GM21619 (cell line): ENCODE results near the gene DGUOK.

ENCODE experiments used
- ATAC-seq: cut with Tn5 transposase; IDR thresholded peaks from one replicate; pipeline ENCODE4 v1.9.1; 2021; ENCODE audit not compliant: unreplicated experiment

Gene DGUOK

DNA sequence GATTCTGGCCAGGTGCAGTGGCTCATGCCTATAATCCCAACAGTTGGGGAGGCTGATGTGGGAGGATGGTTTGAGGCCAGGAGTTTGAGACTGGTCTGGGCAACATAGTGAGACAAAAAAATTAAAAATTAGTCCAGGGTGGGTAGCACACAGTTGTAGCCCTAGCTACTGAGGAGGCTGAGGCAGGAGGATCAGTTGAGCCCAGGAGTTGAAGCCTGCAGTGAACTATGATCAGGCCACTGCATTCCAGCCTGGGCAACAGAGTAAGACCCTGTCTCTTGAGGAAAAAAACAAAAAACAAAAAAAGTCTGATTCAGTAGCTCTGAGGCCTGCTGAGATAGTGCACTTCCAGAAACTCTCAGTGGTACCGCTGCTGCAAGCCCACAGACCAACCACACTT is 50.1 kb downstream of the DGUOK start:
- ATAC-seq = no peak

DNA sequence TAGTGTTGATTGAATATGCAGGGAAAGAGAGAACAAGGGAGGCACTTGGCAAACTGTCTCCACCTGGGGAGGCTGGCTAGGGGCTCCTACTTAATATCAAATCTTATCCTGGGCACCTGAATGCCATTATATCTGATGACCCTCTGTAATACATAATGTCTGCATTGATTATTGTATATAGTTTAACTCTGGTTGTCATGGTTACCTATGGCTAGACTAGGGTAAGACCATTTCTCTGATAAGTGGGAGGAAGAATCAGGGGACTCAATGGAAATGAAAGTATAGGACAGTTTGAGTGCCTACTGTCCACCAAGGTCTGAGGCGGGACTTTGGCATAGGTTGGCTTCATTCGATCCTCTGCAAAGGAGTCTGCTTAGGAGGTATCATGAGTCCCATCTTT is 50.8 kb downstream of the DGUOK start:
- ATAC-seq = no peak

DNA sequence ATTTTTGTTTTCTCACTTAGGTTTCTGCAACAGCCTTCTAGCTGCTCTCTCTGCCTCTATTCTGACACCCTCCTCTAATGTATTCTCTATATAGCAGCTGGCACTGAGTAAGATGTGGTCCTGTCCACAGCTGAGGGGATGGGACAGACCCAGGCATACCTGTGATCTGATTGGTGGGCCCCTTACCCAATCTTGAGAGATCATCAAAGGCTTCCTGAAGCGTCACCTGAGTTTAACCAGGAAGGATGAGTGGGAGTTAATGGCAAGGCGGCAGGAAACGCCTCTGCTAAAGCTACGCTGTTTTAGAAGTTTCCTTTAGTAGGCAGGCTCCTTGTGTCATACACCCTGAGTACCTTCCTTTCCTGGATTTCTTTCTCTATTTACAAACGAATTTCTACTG is 52.3 kb downstream of the DGUOK start:
- no peak for ATAC-seq

DNA sequence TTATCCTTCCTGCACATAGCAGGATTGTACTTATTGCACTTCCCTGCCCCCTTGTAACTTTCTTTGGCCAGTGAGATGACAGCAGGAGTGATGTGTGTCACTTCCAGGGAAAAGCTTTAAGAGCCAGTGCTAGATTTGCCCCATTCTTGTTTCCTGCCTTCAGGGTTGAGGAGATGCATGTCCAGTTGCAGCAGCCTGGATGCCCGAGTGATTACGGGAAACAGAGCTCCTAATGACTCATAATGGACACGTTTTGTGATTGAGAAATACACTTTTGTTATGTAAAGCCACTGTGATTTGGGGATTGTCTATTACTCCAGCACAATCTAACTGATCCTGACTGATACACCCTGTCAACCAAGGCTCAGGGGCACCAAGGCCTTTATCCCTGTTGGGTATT is 53.0 kb downstream of the DGUOK start:
- no peak for ATAC-seq

DNA sequence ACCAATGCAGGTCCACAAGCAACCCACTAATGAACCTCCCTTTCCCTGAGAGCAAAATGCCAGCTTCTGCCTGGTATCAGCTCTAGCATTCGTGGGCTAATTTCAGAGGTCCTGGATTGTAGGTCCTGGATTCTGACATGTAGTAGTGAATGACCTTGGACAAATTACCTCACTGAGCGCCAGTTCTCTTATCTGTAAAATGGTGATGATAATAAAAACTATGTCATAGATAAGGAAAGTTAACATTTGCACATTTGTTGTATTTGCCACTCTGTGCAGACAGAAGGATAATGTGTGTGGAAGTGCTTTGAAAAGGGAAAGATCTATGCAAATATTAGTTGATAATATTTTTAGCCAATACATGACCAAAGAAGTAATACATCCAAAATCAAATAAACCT is 53.9 kb downstream of the DGUOK start:
- no peak for ATAC-seq

DNA sequence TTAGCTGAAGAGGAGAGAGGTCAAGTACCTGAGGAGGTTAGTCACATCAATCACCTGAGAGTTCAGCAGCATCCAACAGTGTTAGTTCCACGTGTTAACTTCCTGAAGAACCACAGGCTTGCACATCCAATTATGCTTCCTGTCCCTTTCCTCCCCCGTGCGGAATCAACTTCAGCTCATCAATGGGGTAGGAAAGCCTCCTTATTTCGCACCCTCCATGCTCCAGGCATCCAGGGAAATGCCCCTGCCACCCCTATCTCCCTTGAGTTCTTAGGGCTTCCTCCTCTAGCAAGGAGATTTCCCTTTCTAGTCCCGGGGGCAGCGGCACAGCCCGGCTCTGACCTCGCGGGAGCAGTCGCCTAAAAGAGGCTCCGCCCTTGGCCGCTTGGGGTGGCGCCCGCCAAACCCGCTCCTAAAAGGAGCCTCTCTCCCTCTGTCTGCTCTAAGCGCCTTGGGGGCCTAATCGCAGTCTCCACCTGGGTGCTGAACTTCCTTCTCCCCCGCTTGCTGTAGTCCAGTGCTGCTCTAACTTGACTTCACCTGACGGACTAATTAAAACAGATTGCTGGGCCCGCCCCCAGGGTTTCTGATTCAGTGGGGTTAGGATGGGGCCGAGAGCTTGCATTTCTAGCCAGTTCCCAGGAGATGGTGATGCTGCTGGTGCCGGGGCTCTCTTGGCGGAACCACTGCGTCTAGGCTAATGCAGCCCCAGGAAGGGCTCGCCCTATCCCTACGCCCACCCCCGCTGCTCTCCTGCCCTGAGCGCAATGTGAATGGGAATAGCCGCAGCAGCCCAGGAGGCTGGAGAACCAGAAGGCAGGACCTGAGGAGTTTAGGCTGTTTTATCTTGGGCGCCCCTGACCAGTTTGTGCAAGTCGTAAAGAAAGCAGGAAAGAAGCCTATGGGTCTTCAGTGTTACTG is 54.7 kb downstream of the DGUOK start:
- ATAC-seq = no peak

DNA sequence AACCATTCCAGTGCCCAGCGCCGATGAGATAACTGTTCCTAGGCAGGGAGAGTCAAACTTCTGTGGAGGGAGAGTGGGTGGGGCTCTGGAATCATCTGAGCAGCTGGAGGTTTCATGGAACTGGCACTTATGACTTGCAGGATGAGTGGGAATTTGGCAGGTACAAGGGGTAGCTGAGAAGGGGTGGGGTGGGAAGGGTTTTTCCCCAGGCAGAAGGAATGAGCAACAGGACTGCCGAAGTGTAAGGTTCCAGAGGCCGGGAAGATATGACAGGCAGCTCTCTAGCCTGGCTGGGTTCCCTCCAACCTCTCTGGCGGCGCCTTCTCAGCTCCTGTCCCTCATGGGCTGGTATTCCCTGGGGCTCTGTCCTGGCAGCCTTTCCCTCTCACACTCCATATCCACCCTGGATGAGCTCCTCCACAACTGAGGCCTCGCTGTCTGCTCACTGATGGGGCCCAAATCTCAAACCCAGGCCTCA is 55.5 kb downstream of the DGUOK start:
- no peak for ATAC-seq

DNA sequence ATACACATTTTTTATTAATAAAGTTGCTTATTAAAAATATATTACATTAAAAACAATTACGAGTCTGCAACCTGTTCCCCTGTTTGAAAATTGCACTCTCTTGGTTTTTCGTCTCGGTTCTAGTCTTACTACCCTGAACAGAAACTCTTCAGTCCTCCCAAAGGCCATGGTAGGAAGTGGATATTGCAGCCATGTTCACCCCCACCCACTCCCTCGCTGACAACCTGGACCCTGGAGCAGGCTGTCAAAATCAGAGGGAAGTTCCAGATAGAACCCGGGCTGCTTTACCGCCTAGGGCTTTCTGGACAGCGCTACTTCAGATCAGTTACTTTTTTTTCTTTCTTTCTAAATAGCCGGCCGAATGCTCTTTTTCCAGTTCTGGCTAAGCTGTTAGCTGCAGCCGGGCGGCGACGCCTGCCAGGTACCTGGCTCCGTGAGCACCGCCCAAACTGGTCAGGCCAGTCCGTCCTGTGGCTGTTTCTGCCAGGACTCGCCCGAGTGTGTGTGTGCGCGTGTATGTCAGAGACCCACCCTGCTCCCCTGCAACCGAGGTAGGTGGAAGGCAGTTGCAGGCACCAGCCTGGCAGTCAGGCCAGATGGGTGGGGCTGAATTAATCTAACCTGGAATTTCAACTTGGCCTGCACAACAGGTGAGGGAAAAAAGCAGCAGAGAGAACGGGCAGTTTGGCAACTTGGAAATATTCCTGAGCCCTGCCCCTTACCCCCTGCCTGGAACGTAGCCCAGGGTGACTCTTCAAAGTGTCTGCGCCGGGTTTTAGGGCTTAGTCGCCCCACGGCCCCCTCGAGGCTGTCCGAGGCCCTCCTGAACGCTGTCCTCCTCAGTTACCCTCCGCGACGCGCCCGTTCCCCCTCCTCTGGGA is 56.9 kb downstream of the DGUOK start:
- ATAC-seq = no peak

DNA sequence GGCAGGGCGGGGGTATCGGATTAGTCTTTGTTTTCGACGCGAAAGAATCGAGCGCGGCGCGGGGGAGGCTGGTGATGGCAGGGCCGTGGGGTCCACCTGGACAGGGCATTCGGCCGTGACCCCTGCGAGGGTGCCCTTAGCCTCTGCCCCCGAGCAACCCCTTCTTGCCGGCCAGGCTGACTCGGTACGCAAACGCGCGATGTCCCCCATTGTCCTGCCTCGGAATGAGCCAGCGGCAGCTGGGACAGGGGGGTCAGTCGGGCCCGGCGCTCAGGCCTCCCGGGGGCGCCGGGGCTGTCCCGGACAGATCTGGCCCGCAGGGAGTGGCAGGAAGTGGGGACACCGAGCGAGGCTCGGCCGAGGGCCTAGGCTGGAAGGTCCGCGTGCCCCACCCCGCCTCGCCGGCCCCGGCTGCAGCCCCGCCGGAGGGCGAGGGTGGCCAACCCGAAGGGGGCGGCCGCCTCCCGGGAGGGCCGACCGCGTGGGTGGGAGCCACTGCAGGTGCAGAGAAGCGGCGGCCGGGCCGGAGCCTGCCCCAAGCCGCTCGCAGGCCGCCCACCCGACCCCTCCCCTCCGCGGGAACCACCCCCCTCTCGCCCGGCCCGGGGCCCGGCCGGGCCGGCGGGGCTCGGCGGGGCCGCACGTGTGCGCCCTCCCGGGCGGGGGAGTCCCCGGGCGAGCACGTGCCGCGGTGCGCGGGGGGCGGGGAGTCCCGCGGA is 57.7 kb downstream of the DGUOK start, which contains the start of gene TET3:
TET3 (plus strand) TSS at position 708 of the 719 bp plus-strand sequence. CDS start 1,494 bp downstream, outside the sequence.
- ATAC-seq = no peak

DNA sequence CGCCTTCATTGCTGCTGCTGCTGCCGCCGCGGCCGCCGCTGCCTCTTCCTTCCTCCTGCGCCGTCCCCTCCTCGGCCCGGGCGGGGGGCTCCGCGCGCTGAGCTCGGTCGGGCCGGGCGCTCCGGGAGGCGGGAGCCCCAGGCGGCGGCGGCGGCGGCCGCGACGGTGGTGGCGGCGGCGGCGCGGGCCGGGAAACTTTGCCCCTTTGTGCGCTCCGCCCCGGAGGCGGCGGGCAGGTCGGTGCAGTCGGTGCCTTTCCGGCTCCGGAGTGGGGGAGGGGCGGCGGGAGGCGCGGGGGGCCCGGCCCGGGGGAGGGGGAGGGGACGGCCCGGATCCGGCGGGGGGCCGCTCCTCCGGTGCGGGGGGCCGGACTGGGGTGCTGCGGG is 58.2 kb downstream of the DGUOK start:
- no peak for ATAC-seq

DNA sequence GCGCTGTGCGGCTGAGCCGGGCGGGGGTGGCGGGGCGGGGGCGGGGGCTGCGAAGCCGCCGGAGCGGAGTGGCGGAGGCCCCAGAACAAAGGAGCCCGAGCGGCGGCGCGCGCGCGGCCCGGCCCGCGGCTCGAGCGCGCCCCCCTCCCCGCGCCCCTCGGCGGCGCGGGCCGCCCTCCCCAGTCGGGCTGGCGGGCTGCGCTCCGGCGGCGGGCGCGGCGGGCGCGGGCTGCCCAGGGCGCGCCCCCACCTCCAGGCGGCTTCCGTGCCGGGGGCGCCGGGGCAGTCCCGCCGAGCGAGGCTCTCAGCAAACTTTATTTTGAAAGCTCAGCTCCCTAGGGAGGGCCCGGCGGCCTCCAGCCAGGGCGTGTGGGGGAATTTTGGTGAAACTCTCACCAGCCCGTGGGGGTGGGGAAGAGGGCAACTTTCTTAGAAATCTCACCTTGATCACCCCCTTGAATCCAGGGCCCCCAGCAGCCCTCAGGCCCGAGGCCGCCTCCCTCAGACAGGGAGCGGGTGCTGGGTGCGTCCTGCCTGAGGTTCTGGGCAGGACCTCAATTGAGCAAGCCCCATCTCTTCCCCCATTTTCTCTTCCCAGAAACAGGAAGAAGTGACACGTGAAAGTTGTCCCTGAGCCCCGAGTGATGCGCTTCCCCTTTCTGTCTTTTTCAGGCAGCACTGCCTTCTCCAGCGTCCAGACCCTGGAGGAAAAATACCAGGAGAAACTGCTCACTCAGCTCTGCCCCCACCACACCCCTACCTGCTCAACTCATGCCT is 58.8 kb downstream of the DGUOK start:
- ATAC-seq = peak; percentile 39

DNA sequence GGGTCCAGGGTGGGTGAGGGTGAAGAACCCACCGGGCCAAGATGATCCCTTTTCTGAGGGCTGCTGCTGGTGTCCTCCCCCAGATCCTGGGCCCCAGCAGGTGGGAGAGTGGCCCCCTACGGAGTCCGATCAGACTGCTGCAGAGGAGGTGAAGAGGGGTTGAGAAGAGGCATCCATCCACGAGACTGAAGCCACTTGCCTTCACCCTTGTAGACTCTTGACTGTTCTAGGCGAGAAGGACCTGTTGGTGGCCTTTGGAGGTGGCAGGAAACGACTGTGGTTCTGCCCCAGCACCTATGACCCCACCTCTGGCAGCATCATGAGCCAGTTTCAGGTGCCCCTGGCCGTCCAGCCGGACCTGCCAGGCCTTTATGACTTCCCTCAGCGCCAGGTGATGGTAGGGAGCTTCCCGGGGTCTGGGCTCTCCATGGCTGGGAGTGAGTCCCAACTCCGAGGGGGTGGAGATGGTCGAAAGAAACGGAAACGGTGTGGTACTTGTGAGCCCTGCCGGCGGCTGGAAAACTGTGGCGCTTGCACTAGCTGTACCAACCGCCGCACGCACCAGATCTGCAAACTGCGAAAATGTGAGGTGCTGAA is 59.5 kb downstream of the DGUOK start:
- no peak for ATAC-seq

DNA sequence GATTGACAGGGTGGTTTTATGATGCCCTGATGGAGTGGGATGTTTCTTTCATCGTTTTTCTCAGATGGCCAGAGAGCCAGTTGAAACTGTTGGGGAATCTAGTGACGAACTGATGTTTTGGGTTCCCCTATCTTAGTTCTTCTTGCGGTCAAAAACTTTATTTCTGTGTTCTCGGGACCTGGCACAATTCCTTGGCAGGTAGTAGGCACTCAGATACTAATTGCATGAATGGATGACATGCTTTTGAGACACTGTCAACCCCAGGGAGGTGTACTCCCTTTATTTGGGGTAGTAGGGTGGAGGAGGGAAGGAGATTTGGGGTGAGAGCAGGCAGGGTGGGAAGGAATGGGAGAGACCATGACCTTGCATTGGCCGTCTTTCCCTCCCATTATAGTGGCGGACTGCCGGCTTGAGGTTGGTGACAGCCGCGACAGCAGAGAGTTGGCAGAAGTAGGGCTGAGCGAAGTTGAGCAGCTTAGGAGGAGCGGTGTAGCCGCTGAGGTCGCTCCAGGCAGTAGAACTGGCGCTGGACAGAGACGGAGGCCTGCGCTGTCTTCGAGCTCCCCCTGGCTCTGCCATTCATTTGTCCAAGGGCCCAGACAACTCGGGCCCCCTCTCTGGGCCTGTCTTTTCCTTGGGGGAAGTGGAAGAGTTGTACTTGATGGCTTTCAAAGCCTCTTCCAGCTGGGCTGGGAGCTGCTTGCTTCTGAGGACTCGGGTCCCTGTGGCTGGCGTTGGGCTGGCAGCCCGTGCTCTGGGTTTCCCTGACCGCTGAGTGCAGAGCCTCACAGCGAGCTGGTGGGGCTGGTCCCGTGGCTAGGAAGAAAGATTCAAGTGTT is 60.6 kb downstream of the DGUOK start:
- ATAC-seq = no peak

DNA sequence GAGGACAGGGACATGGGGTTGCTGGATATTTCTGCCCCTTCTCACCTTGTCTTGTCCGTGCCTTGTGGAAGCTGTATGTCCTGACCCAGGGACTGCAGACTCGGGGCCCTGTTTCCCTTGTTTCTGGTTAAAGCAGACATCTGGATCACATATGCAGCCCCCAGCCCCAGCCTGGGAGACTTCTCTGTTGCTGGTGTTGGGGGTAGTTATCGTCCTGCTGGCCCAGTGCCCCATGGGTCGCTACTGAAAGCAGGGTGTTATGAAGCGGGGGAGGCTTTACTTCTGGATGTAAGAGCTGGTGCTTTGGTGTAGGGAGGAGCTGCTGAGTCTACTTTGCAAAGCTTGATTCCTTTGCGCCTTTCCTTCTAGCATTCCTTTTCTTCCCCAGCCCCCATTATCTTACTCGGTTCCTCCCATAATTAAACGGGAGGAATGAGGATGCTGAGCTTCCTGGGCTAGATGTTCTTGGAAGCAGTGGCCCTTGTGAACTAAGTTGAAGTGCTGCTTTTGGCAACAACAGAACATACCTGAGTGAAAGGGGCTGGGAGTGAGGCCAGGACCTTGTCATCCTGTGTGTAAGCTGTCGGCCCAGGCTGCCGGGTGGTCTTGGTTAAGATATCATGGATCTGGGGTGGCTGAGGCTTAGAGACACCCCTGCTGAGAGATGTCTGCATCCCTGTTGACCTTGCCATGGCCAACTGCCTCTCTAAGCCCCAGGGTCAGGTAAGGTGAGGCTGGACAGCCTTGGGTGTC is 61.4 kb downstream of the DGUOK start:
- no peak for ATAC-seq

DNA sequence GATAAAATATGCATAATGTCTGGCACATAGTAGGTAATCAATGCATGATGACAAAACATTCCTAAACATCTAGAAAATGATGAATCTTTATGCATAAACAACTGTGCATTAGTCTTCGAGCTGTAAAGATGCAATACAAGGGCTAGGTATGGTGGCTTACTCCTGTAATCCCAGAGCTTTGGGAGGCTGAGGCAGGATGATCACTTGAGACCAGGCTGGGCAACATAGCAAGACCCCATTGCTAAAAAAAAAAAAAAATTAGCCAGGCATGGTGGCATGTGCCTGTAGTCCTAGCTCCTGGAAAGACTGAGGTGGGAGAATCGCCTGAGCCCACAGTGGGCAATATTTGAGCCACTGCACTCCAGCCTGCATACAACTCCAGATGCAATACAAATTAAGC is 63.3 kb downstream of the DGUOK start:
- no peak for ATAC-seq

DNA sequence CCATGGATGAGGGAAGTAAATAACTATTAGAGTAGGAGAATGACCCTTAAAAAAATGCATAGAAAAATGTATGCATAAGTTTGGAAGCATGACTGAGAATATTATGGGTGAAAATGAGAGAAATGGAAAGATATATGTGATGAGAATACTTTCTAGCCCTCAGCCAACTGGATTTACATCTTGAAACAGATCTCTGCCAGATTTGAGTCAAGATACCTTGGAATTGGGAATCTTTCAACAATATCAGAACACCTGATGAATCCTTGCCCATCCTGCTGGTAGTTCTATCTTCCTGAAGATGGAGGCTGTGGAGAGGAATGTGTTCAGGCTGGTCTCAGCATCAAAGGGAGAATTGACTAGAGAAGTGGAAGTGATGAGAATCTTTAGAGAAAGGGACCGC is 63.9 kb downstream of the DGUOK start:
- no peak for ATAC-seq

DNA sequence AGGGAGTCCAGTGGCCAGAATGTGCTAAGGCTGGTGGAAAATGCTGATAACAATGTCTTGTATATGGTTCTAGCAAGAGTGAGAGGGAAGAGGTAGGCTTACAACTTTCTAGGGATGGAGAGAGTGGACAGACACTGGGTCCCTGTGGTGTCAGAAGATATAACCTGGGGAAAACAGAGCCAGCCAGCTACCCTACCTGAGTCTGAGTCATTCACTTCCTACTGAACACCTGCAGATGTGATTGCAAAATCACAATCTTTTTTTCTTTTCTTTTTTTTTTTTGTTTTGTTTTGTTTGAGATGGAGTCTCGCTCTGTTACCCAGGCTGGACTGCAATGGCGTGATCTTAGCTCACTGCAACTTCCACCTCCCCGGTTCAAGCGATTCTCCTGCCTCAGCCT is 65.4 kb downstream of the DGUOK start:
- ATAC-seq = no peak

DNA sequence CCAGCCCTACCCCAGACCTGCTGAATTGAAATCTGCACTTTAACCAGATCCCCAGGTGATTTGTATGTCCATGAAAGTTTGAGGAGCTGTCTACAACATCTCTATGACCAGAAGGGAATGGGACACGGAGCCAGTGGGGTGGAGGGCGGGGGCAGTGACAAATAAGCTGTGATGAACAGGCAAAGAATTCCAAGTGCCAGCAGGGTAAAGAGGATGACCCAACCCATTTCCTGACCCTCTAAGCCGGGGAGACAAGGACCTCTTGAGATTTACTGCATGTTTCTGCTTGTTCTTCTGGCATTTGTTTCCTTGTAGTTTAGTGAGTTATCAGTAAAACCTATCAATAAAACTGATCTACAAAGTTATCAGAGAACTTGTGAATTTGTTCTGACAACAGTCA is 66.7 kb downstream of the DGUOK start:
- no peak for ATAC-seq
